Measurements from ENCODE around the gene MRPL38.

The MRPL38 gene

GRCh38 chr17:75904749-75905521, at the start of gene MRPL38:
MRPL38 (minus strand) TSS chr17:75904884; CDS start chr17:75904875, 9 bp downstream.
- DNase-seq: peak; percentile 99

GRCh38 chr17:75950855-75951554, 46.3 kb upstream of the MRPL38 start:
- no peak for DNase-seq

- no peak for DNase-seq
Observed at GRCh38 chr17:75950421-75950820, 45.7 kb upstream of the MRPL38 start.

- no peak for DNase-seq
Observed at GRCh38 chr17:75945211-75945610, 40.5 kb upstream of the MRPL38 start.

GRCh38 chr17:75943491-75943890, 38.8 kb upstream of the MRPL38 start:
- DNase-seq: no peak

- no peak for DNase-seq
Observed at GRCh38 chr17:75942473-75942872, 37.8 kb upstream of the MRPL38 start.

GRCh38 chr17:75941442-75941819, 36.7 kb upstream of the MRPL38 start:
- no peak for DNase-seq

GRCh38 chr17:75940727-75941441, 36.2 kb upstream of the MRPL38 start, which contains the start of gene FBF1:
FBF1 (minus strand) TSS chr17:75941042; CDS start chr17:75938149, 2,893 bp downstream.
- peak; percentile 94 for DNase-seq

GRCh38 chr17:75937652-75938051, 33.0 kb upstream of the MRPL38 start:
- DNase-seq: no peak

- no peak for DNase-seq
Observed at GRCh38 chr17:75933808-75934207, 29.1 kb upstream of the MRPL38 start.

- no peak for DNase-seq
Observed at GRCh38 chr17:75932852-75933251, 28.2 kb upstream of the MRPL38 start.

- no peak for DNase-seq
Observed at GRCh38 chr17:75931062-75931461, 26.4 kb upstream of the MRPL38 start.

- no peak for DNase-seq
Observed at GRCh38 chr17:75927286-75927922, 22.7 kb upstream of the MRPL38 start.

GRCh38 chr17:75926456-75926855, 21.8 kb upstream of the MRPL38 start:
- DNase-seq: no peak

- no peak for DNase-seq
Observed at GRCh38 chr17:75925912-75926311, 21.2 kb upstream of the MRPL38 start.

- DNase-seq: no peak
Observed at GRCh38 chr17:75925103-75925502, 20.4 kb upstream of the MRPL38 start.

GRCh38 chr17:75922963-75923874, 18.5 kb upstream of the MRPL38 start:
- DNase-seq: no peak

GRCh38 chr17:75922173-75922961, 17.7 kb upstream of the MRPL38 start:
- DNase-seq: no peak

- no peak for DNase-seq
Observed at GRCh38 chr17:75921596-75921995, 16.9 kb upstream of the MRPL38 start.

GRCh38 chr17:75920045-75920560, 15.4 kb upstream of the MRPL38 start:
- no peak for DNase-seq

- no peak for DNase-seq
Observed at GRCh38 chr17:75919611-75920010, 14.9 kb upstream of the MRPL38 start.

Measured in activated CD8-positive, alpha-beta memory T cell treated with anti-CD3 and anti-CD28 coated beads for 24 hours (primary cell).